Mucosa of gallbladder (tissue), 1 donor: ENCODE data around the gene DYNLT1. TPM values are rescaled to one million over a fixed set of nuclear protein-coding genes. Genes with fewer than 3 reads are reported as not detected.
A peak's percentile ranks its signal among the peaks of the same experiment; 100 is the strongest.
"Not testable (repeated sequence)": the region's sequence is repeated elsewhere in the genome, so short reads cannot be mapped to it uniquely, and the experiment has no call there.

Source experiments
- DNase-seq: peaks from one replicate; pipeline ENCODE4 v3.0.0-alpha.2; 2020; ENCODE audit warnings: low spot score
- total RNA-seq: library from RNA; stranded (reverse); gene quantifications from one replicate; pipeline ENCODE4 v1.2.1, GENCODE V29; 2021
- donor health status: DM: no; HTN: no; CAD: no.

The DYNLT1 gene
- total RNA-seq, 1 donor from 2014 or later = 155 TPM

DNA sequence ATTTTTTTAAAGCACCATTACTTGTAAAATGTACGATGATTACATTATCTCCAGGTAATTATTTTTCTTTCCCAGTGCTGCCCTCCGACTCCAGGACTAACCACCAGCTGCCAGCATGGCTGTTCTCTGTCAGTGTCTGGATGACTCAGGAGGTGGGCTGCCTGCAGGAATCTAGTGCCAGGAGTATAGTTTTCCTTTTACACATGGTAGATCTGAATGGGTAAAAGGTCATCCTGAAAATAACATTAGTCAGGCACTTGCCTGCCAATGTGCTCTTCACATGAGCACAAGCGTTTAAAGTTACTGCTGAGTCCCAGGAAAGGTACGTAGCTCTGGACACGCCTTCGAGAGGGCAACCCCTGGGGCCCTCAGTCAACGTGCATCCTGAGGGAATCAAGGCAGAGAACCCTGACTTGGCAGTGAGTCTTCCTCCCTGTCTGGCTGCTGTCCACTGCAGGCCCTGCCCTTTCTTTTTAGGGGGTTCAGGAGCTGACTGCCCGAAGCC lies 2.4 kb downstream of the DYNLT1 start:
- DNase-seq = no peak

- no peak for DNase-seq
These were observed 4.0 kb downstream of the DYNLT1 start for GRCh38 chr6:158640519-158640918.

GRCh38 chr6:158639056-158639455 lies 5.5 kb downstream of the DYNLT1 start:
- DNase-seq = no peak

GRCh38 chr6:158638324-158638854 lies 6.2 kb downstream of the DYNLT1 start:
- DNase-seq = no peak

DNA sequence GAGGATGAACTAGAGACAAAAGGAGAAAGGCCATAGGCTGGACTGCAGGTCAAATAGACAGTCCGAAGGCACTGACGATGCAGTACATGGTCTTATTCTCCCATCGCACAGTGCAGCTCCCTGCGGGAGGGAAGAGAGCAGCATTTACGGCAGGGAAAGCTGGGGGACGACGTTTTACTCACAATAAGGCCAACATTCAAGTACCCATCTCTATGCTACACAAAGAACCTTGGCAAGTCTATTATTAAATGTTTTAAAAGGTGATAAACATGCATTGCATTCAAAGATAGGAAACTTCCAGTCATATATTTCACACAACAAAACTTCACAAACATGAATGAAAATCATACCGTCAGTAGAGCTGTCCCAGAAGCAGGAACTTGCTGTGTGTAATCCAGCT lies 7.8 kb downstream of the DYNLT1 start:
- no peak for DNase-seq

DNA sequence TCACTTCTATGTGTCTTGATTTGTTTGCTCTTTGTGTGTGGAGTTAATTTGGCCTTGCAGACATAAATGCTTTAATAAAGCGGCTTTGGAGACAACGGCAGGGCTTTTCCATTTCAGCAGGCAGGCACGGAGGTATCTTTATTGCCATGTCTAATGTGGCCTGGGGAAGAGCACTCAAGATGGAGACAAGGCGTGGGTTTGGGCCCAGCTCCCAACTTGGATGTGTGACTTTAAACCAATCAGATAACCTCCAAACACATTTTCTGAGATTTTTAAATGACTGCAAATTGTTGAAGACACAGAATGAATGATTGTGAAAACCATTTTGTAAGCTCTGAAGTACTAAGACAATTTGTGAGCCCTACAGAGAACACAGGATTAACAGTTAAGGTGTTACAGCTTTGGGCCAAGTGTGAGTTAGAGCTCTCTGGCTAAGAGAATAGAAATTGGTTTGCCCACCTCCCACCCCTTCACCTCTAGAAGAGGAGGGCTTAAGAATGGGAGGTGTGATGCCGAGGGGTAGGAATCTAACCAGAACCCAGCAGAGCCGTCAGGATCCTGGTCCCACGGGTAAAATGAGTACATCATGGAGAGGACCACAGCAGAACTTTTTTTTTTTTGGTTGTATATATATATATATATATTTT lies 9.0 kb downstream of the DYNLT1 start:
- no peak for DNase-seq

DNA sequence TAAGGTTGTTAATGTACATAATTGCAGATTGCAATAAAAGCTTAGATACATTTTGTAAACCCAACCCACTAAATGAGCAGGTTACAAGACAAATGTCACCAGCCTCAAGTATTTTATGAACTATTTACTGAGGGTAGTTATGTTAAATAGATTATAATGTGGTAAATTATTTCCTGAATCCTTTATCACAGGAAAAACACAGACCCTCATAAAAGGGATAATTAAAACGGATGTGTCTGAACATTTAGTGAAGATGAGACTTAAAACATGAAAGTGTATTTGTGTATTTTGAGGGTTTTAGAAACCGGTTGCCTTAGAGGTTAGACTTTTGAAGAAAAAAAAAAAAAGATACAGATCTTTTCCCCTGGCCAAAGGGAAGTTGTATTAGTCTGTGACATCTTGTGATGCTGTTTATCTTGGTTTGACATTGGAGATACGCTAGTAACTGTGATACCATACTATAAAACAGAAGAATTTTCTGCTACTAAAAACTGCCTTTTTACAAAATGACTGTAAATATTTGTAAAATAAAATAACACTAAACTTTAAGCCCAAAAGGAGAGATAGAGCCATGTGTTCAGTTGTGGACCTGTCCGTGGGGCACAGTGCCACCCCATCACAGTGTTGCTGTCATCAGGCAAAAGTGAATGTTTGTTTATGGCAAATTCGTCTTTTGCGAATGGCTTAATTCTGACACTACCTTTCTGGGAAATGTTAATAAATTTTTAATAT lies 9.7 kb downstream of the DYNLT1 start:
- no peak for DNase-seq

- DNase-seq = no peak
These were observed 11.4 kb downstream of the DYNLT1 start for GRCh38 chr6:158633127-158633526.

DNA sequence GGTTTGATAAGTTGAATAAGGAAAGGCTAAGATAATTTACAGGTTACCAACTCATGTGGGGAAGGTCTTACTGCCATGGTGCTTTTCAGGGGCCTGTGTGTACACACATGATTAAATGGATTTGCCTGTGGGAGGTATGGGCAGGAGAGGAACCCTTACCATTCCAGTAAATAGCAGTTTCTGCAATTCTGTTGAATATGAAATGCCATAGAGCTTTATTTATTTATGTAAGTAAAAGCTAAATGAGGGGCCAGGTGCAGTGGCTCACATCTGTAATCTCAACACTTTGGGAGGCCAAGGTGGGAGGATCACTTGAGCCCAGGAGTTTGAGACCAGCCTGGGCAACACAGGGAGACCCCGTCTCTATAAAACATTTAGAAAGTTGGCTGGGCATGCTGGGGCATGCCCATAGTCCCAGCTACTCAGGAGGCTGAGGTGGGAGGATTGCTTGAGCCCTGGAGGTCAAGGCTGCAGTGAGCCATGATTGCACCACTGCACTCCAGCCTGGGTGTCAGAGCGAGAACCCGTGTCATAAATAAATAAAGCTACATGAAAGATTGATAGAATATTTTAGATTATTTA lies 11.9 kb downstream of the DYNLT1 start:
- not testable (repeated sequence) for DNase-seq

DNA sequence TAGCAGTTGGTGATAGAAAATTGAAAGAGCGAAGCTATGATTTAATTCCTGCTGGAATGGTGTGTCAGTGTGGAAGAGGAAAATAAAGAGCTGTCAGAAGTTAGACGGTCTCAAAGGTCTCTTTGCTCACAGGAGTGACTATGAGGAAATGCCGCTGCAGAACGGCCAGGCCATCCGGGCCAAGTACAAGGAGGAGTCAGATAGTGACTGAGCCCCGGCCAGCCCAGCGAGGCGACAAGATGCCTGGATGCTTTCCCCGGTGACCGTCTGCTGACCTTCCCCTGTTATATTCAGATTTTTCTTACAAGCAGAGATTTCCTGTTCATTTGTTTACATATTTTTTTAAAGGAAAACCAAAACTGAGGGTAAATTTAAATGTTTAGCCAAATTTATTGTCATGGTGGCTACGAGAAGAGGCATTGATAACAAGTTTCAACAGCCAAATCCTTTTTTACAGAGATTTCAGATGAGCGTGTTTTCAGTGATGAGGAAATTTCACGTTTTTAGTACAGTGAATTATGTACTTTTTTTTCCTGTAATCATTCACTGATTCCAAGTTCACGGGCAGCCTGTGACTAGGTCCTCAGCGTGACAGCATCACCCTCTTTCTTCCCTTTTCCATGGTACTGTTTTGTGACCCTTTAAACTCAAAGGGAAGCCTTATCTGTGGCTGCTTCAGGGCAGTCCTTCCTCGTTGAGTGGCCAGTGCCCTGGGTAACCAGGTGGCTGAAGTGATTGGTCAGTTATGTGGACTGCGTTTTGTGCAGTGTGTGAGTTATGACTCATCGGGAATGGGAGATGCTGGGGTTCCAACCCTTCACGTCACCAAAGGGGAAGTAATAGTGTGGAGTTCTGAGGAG lies 12.6 kb downstream of the DYNLT1 start:
- DNase-seq = peak; percentile 82

DNA sequence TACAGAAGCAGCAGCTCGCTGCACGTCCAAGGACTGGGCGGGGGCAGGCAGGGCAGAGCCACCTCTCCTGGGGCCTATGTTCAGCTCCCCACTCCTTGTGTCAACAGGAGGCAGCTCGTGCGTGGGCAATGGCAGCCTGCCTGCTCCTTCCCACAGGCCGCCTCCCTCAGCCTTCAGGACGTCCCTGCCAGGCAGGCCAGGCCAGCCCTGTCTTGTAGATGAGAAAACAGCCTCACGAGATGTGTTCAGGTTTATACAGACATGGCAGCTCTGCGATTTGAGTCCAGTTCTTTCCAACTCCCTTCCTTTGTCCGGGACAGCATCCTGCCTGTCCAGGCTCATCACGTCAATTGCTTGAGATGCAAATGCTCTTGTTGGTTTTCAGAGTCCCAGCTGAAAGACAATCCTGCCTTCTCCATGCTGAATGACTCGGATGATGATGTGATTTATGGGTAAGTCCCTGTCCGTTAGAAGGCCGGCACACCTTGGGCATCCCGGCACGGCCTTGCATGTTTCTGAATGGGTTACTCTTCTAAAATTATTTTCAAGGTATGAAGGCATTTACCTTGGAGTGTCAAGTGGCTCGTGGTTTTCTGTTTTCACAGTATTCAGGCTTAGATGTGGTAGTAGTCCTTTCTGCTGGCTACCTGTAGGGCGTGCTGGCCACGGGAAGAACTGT lies 13.5 kb downstream of the DYNLT1 start:
- DNase-seq = peak; percentile 43

DNA sequence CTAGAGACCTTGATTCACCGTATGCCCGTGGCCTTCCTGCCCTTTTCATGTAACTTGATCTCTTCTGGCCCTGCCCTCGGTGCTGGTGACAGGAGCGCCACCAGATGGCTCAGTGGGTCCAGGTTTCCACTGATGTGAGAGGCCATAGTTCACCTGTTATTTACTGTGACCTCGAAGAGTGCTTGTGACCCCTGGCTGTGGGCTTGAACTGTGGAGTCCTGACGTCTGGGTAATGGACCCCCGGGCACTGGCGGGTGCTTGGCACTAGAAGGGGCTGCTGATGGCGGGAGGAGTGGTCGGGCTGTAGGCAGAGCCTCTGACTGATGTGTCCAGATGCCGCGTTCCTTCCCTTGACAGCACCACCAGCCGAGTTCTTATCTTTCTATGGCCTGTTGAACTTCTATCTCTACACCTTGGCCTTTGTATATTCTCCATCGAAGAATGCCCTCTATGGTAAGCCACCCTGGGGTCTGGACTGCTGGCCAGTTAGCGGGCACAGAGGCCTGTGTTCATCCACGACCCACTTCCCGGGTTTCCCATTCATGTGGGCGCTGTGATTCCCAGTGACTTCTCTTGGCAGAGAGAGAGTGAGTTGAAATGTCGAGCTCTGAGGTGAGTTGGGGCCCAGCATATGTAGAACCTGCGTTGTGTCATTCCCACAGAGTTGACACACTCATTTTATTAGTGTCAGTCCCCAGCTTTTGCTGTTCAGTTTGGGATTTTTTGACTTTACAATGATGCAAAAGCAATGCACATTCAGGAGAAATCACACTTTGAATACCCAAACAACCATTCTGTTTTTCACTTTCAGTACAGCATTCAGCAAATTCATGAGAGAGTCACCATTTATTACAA lies 14.9 kb downstream of the DYNLT1 start:
- DNase-seq = no peak

- DNase-seq = no peak
These were observed 16.0 kb downstream of the DYNLT1 start for GRCh38 chr6:158628542-158628941.

DNA sequence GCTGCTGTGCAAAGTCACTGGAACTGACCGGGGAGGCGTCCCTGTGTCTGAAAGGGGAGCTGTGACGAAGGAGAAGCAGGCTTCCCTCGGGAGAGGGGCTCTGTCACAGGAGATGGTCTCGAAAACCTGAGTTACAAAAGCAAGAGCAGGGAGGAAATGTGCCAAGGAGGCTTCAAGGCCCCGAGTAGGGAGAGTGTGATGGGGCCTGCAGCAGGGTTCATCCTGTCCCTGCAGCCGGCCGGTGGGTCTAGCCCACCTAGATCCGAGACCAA lies 16.7 kb downstream of the DYNLT1 start:
- no peak for DNase-seq

GRCh38 chr6:158627168-158627939 lies 17.2 kb downstream of the DYNLT1 start:
- no peak for DNase-seq

GRCh38 chr6:158626360-158627167 lies 18.0 kb downstream of the DYNLT1 start:
- no peak for DNase-seq

GRCh38 chr6:158625881-158626305 lies 18.6 kb downstream of the DYNLT1 start:
- no peak for DNase-seq
